Lower lobe of right lung (tissue), 2 donors: ENCODE measurements around the gene TRRAP. TPM values are rescaled to one million over a fixed set of nuclear protein-coding genes. Genes with fewer than 3 reads are reported as not detected.

Experiments used
- ATAC-seq, 2 donors: fragments of 200-7000 bp; cut with Tn5 transposase; one replicate each; pipeline ENCODE4 v1.9.1; 2020 to 2022; ENCODE audit warnings: mild to moderate bottlenecking in 2 of 2, moderate library complexity in 2 of 2
- DNase-seq: peaks from one replicate; pipeline ENCODE4 v3.0.0-alpha.2; 2020
- H3K27ac ChIP-seq: fragments of 200-600 bp; one replicate; pipeline ENCODE4 v1.8.0; 2022
- H3K27me3 ChIP-seq: fragments of 200-600 bp; one replicate; pipeline ENCODE4 v1.8.0; 2022; ENCODE audit warnings: low read depth
- H3K36me3 ChIP-seq: fragments of 200-600 bp; one replicate; pipeline ENCODE4 v1.8.0; 2022; ENCODE audit warnings: mild to moderate bottlenecking
- H3K4me1 ChIP-seq: fragments of 200-600 bp; one replicate; pipeline ENCODE4 v1.8.0; 2022
- H3K4me3 ChIP-seq: fragments of 200-600 bp; one replicate; pipeline ENCODE4 v1.8.0; 2022; ENCODE audit warnings: mild to moderate bottlenecking
- H3K9me3 ChIP-seq: fragments of 200-600 bp; one replicate; pipeline ENCODE4 v1.8.0; 2022
- intact Hi-C: fragments of 100-400 bp; cut with DNase I; formaldehyde crosslinking; loops from one replicate; pipeline ENCODE4 v1.11.0; 2022
- total RNA-seq: library from RNA; stranded (reverse); fragmentation: NEBNext Ultra II Directional; extraction: Animal tissue kit (Norgen Biotek cat#: 25700); gene quantifications from one replicate; pipeline ENCODE4 v1.2.1, GENCODE V29; 2021
- TF ChIP-seq, protein P1 (sequence below): fragments of 200-600 bp; IDR thresholded peaks from one replicate; pipeline ENCODE4 v1.8.0; 2022; ENCODE audit warnings: antibody characterized with exemption, mild to moderate bottlenecking
- donor health status: DM: no; HTN: yes; CAD: no; lungs with severe emphysema.

Gene TRRAP
- total RNA-seq, 1 donor from 2014 or later = 38.5 TPM

GRCh38 chr7:99033765-99034164 lies 155.4 kb downstream of the TRRAP start:
- Histone ChIP-seq H3K27ac (no peak overlapping the region), H3K36me3 (peaks cover 100% of the 10 kb centered on the region), H3K27me3 (no peaks in the 10 kb centered on the region), H3K4me1 (no peaks in the 10 kb centered on the region), H3K4me3 (no peak overlapping the region), H3K9me3 (peaks cover 3% of the 10 kb centered on the region)
- TF ChIP-seq, protein P1, sequence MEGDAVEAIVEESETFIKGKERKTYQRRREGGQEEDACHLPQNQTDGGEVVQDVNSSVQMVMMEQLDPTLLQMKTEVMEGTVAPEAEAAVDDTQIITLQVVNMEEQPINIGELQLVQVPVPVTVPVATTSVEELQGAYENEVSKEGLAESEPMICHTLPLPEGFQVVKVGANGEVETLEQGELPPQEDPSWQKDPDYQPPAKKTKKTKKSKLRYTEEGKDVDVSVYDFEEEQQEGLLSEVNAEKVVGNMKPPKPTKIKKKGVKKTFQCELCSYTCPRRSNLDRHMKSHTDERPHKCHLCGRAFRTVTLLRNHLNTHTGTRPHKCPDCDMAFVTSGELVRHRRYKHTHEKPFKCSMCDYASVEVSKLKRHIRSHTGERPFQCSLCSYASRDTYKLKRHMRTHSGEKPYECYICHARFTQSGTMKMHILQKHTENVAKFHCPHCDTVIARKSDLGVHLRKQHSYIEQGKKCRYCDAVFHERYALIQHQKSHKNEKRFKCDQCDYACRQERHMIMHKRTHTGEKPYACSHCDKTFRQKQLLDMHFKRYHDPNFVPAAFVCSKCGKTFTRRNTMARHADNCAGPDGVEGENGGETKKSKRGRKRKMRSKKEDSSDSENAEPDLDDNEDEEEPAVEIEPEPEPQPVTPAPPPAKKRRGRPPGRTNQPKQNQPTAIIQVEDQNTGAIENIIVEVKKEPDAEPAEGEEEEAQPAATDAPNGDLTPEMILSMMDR = no peak
- DNase-seq (no peak), ATAC-seq (no peak)
- intact Hi-C loops = no loop called here

DNA sequence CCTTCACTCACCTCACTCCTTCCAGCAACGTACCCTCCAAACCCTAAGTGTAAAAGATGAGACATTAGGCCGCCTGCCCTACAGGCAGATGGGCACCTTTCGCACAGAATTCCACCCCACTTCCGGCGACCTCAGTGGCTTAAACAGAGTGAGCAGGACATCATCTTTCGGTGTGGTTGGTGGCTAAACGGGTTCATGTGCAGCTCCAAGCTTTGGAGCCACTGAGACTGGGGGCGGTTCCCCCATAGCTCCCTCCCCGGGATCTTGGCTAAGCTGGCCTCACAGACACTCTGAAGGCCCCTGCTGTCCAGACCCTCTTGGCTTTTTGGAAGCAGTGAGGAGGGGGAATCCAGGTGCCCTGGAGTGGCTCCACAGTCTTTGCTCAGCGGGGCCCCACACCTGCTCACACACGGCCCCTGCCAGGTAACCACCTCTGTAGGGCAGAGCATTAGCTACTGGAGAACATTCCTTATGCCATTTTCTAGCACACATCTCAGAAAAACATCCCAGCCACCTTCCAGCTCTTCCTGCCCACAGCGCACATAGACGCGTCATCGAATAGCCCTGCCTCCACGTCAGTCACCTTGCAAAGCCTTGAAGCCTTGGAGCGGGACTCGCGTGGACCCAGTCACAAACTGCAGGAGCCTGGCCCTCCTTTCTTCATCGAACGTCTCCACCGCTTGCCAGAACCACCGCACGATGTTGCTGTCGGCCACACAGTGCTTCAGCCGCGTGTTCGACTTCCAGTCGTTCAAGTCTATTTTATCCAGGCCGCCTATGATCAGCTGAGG lies 156.8 kb downstream of the TRRAP start:
- DNase-seq (no peak), ATAC-seq (no peak)
- TF ChIP-seq, protein P1 = no peak
- Histone ChIP-seq H3K36me3 (peaks cover 100% of the 10 kb centered on the region), H3K9me3 (peaks cover under 1% of the 10 kb centered on the region), H3K4me3 (no peak overlapping the region), H3K4me1 (no peaks in the 10 kb centered on the region), H3K27ac (no peak overlapping the region), H3K27me3 (no peaks in the 10 kb centered on the region)
- intact Hi-C loops = no loop called here

GRCh38 chr7:99035723-99036545 lies 157.6 kb downstream of the TRRAP start:
- ATAC-seq = no peak
- TF ChIP-seq, protein P1 = no peak

GRCh38 chr7:99036546-99037111 lies 158.3 kb downstream of the TRRAP start:
- intact Hi-C loops = no loop called here
- no peak for ATAC-seq
- no peak overlapping the region for H3K27ac ChIP-seq

More at GRCh38 chr7:99035723-99036545, 157.6 kb downstream of the TRRAP start:
- H3K36me3 ChIP-seq = peaks cover 100% of the 10 kb centered on the region
- intact Hi-C loops = no loop called here
- H3K4me1 ChIP-seq = peaks cover 6% of the 10 kb centered on the region
- no peak for DNase-seq
- no peak overlapping the region for H3K27ac ChIP-seq
- no peaks in the 10 kb centered on the region for H3K9me3 ChIP-seq
- H3K27me3 ChIP-seq = no peaks in the 10 kb centered on the region
- no peak overlapping the region for H3K4me3 ChIP-seq

More at GRCh38 chr7:99036546-99037111, 158.3 kb downstream of the TRRAP start:
- Histone ChIP-seq H3K27me3 (no peaks in the 10 kb centered on the region), H3K4me1 (peaks cover 7% of the 10 kb centered on the region), H3K9me3 (no peaks in the 10 kb centered on the region), H3K4me3 (no peak overlapping the region), H3K36me3 (peaks cover 100% of the 10 kb centered on the region)
- TF ChIP-seq, protein P1 = peak; percentile 22
- DNase-seq = no peak
